Mesodermal cell (in vitro differentiated cells): ENCODE results near the gene PSMD5.

ENCODE experiments used
- H3K27ac ChIP-seq: 2 replicates; pipeline ENCODE4 v1.7.0; 2013; ENCODE audit warnings: mild to moderate bottlenecking, low read depth, low read length, moderate library complexity; ENCODE audit not compliant: severe bottlenecking
- H3K36me3 ChIP-seq: 2 replicates; pipeline ENCODE4 v1.7.1; 2013; ENCODE audit warnings: mild to moderate bottlenecking, low read length, moderate library complexity; ENCODE audit not compliant: control insufficient read depth, insufficient read depth
- H3K4me1 ChIP-seq: one replicate; pipeline ENCODE4 v1.7.1; 2013; ENCODE audit warnings: mild to moderate bottlenecking, low read length; ENCODE audit not compliant: insufficient read depth, control insufficient read depth, poor library complexity, severe bottlenecking
- H3K4me3 ChIP-seq: 2 replicates; pipeline ENCODE4 v1.7.0; 2013; ENCODE audit warnings: low read length, control low read depth, mild to moderate bottlenecking; ENCODE audit not compliant: insufficient read depth, poor library complexity, severe bottlenecking; ENCODE audit errors: extremely low read depth
- H3K9me3 ChIP-seq: 2 replicates; pipeline ENCODE4 v1.7.1; 2013; ENCODE audit warnings: mild to moderate bottlenecking, low read length, moderate library complexity; ENCODE audit not compliant: control insufficient read depth
- WGBS, 2 experiments: methylation state at CpG; one replicate each; pipeline ENCODE4 v1.1.5; 2013; ENCODE audit warnings: missing lambda C conversion rate in 2 of 2; ENCODE audit not compliant: insufficient coverage in 2 of 2; 5-methylcytosine and 5-hydroxymethylcytosine counted together

The PSMD5 gene

GRCh38 chr9:120839146-120839545 is 3.6 kb downstream of the PSMD5 start:
- Histone ChIP-seq H3K36me3 (peaks cover 30% of the 10 kb centered on the region), H3K9me3 (no peaks in the 10 kb centered on the region), H3K4me1 (peaks cover 3% of the 10 kb centered on the region), H3K4me3 (no peak overlapping the region), H3K27ac (no peak overlapping the region)
- WGBS, 2 experiments, result 63 to 100% methylated on average over 1 to 2 of the region's 2 CpGs

GRCh38 chr9:120837921-120838320 is 4.8 kb downstream of the PSMD5 start:
- H3K4me3 ChIP-seq, result no peak overlapping the region
- H3K9me3 ChIP-seq, result no peaks in the 10 kb centered on the region
- H3K4me1 ChIP-seq, result peaks cover 3% of the 10 kb centered on the region
- peaks cover 37% of the 10 kb centered on the region for H3K36me3 ChIP-seq
- 83% methylated on average over 1 of the region's 3 CpGs; no CpG with 5 or more reads in 1 of the 2 experiments for WGBS, 2 experiments
- H3K27ac ChIP-seq, result no peak overlapping the region

GRCh38 chr9:120833325-120833724 is 9.4 kb downstream of the PSMD5 start:
- WGBS, 2 experiments, result 92 to 97% methylated on average over 3 to 5 of the region's 7 CpGs
- H3K36me3 ChIP-seq, result peaks cover 68% of the 10 kb centered on the region
- H3K9me3 ChIP-seq, result no peaks in the 10 kb centered on the region
- H3K27ac ChIP-seq, result no peak overlapping the region
- H3K4me3 ChIP-seq, result no peak overlapping the region
- H3K4me1 ChIP-seq, result no peaks in the 10 kb centered on the region

GRCh38 chr9:120832807-120833206 is 9.9 kb downstream of the PSMD5 start:
- Histone ChIP-seq H3K4me1 (no peaks in the 10 kb centered on the region), H3K9me3 (no peaks in the 10 kb centered on the region), H3K4me3 (no peak overlapping the region), H3K27ac (no peak overlapping the region), H3K36me3 (peaks cover 72% of the 10 kb centered on the region)

- Histone ChIP-seq H3K36me3 (peaks cover 80% of the 10 kb centered on the region), H3K4me1 (no peaks in the 10 kb centered on the region), H3K4me3 (no peak overlapping the region), H3K9me3 (no peaks in the 10 kb centered on the region), H3K27ac (no peak overlapping the region)
- 67 to 90% methylated on average over 1 to 3 of the region's 3 CpGs for WGBS, 2 experiments
These were observed 11.9 kb downstream of the PSMD5 start for GRCh38 chr9:120830865-120831264.

- Histone ChIP-seq H3K27ac (no peak overlapping the region), H3K4me3 (no peak overlapping the region), H3K36me3 (peaks cover 76% of the 10 kb centered on the region), H3K9me3 (no peaks in the 10 kb centered on the region), H3K4me1 (no peaks in the 10 kb centered on the region)
- 87 to 88% methylated on average over 1 to 2 of the region's 3 CpGs for WGBS, 2 experiments
These were observed 12.6 kb downstream of the PSMD5 start for GRCh38 chr9:120830151-120830550.

- no peaks in the 10 kb centered on the region for H3K9me3 ChIP-seq
- H3K27ac ChIP-seq, result no peak overlapping the region
- H3K4me1 ChIP-seq, result no peaks in the 10 kb centered on the region
- peaks cover 80% of the 10 kb centered on the region for H3K36me3 ChIP-seq
- H3K4me3 ChIP-seq, result no peak overlapping the region
- 83 to 88% methylated on average over 1 of the region's 1 CpG for WGBS, 2 experiments
These were observed 13.1 kb downstream of the PSMD5 start for GRCh38 chr9:120829650-120830049.

- Histone ChIP-seq H3K9me3 (no peaks in the 10 kb centered on the region), H3K27ac (no peak overlapping the region), H3K4me3 (no peak overlapping the region), H3K36me3 (peaks cover 75% of the 10 kb centered on the region), H3K4me1 (no peaks in the 10 kb centered on the region)
- WGBS, 2 experiments, result 100% methylated on average over 2 of the region's 4 CpGs
These were observed 22.6 kb downstream of the PSMD5 start for GRCh38 chr9:120820095-120820494.

- H3K4me3 ChIP-seq, result no peak overlapping the region
- H3K36me3 ChIP-seq, result peaks cover 65% of the 10 kb centered on the region
- WGBS, 2 experiments, result no CpG with 5 or more reads among the region's 1 CpG
These were observed 24.1 kb downstream of the PSMD5 start for GRCh38 chr9:120818595-120818994.

GRCh38 chr9:120815075-120815474 is 27.6 kb downstream of the PSMD5 start:
- peaks cover 4% of the 10 kb centered on the region for H3K9me3 ChIP-seq
- no peaks in the 10 kb centered on the region for H3K4me1 ChIP-seq
- H3K27ac ChIP-seq, result no peak overlapping the region
- H3K4me3 ChIP-seq, result no peak overlapping the region
- H3K36me3 ChIP-seq, result peaks cover 42% of the 10 kb centered on the region
- WGBS, 2 experiments, result 100% methylated on average over 1 of the region's 4 CpGs; no CpG with 5 or more reads in 1 of the 2 experiments

More at GRCh38 chr9:120818595-120818994, 24.1 kb downstream of the PSMD5 start:
- Histone ChIP-seq H3K9me3 (no peaks in the 10 kb centered on the region), H3K27ac (no peak overlapping the region), H3K4me1 (no peaks in the 10 kb centered on the region)

- Histone ChIP-seq H3K4me1 (no peaks in the 10 kb centered on the region), H3K4me3 (no peak overlapping the region), H3K9me3 (peaks cover 9% of the 10 kb centered on the region), H3K27ac (no peak overlapping the region), H3K36me3 (no peaks in the 10 kb centered on the region)
These were observed 33.8 kb downstream of the PSMD5 start for GRCh38 chr9:120808931-120809330.
